AG09309 (cell line): ENCODE measurements around the gene CCNC.
A peak's percentile ranks its signal among the peaks of the same experiment; 100 is the strongest.

Source experiments
- DNase-seq: peaks from one replicate; pipeline ENCODE4 v3.0.0-alpha.2; 2010; ENCODE audit warnings: low read depth
- H3K4me3 ChIP-seq: 2 replicates; pipeline ENCODE4 v1.5.1; 2011; ENCODE audit warnings: mild to moderate bottlenecking, low read depth, low read length, moderate library complexity; ENCODE audit not compliant: control insufficient read depth
- CTCF ChIP-seq: IDR thresholded peaks from 2 replicates; pipeline ENCODE4 v1.5.1; 2011; ENCODE audit warnings: mild to moderate bottlenecking, low read depth, low read length, inconsistent platforms; ENCODE audit not compliant: insufficient read depth, control insufficient read depth; ENCODE audit errors: missing control alignments

CCNC gene

DNA sequence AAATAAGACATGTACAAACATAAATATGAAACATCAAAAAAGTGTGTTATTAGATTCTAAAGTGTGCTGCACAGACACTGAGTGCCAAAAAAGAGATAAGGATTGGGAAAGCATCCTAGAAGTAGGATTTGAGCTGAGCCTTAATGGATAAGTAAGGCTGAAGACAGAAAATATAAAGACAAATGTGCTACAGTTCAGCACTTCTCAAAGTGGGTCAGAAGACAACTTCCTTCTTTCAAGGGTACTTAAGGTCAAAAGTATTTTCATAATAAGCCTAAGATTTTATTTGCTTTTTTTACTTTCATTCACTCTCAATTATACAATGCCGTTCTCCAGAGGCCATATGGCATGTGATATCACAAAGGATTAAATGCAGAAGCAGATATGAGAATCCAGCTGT lies 70.0 kb downstream of the CCNC start:
- no peak overlapping the region for H3K4me3 ChIP-seq
- TF ChIP-seq CTCF = no peak
- DNase-seq = no peak

DNA sequence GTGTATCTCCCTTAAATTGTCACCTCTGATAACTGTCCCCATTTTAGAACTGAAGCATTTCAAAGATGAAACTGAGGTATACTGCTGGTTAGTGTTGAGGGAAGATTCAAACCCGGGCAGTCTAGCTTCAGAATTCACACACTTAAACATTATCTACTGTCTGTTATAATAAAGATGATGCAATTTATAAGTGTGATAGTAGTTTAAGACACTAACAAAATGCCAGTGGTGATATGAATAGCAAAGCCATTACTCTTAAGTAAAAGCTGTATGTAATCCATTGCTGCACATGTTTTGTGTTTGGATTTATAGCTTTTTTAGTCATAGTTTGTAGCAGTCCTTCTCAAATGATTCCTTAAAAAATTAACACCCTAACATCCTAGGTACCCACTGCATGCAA lies 73.0 kb downstream of the CCNC start:
- no peak overlapping the region for H3K4me3 ChIP-seq
- no peak for TF ChIP-seq CTCF
- DNase-seq = peak; percentile 23
